ENCODE results near the gene CYP1A2.
"Not testable (repeated sequence)": the region's sequence is repeated elsewhere in the genome, so short reads cannot be mapped to it uniquely, and the experiment has no call there.

The CYP1A2 gene

GRCh38 chr15:74777769-74778598, 29.3 kb downstream of the CYP1A2 start:
- no peak for DNase-seq (ENCODE audit: low spot score)

GRCh38 chr15:74778599-74778970, 29.9 kb downstream of the CYP1A2 start:
- no peak for DNase-seq (ENCODE audit: low spot score)

- DNase-seq (ENCODE audit: low spot score), result no peak
Observed at GRCh38 chr15:74779162-74779648, 30.6 kb downstream of the CYP1A2 start.

- DNase-seq (ENCODE audit: low spot score), result peak; percentile 67
Observed at GRCh38 chr15:74780523-74781430, 32.1 kb downstream of the CYP1A2 start.

- DNase-seq (ENCODE audit: low spot score), result peak; percentile 73
Observed at GRCh38 chr15:74781431-74782258, 33.0 kb downstream of the CYP1A2 start, which contains the start of gene CSK. CSK (plus strand) TSS chr15:74782080; CDS start chr15:74798298, 16,218 bp downstream.

- peak; percentile 43 for DNase-seq (ENCODE audit: low spot score)
Observed at GRCh38 chr15:74782259-74783071, 33.8 kb downstream of the CYP1A2 start.

GRCh38 chr15:74783072-74783807, 34.6 kb downstream of the CYP1A2 start:
- no peak for DNase-seq (ENCODE audit: low spot score)

- DNase-seq (ENCODE audit: low spot score), result no peak
Observed at GRCh38 chr15:74783808-74784175, 35.1 kb downstream of the CYP1A2 start.

GRCh38 chr15:74784426-74785193, 36.0 kb downstream of the CYP1A2 start:
- DNase-seq (ENCODE audit: low spot score), result no peak

- peak; percentile 53 for DNase-seq (ENCODE audit: low spot score)
Observed at GRCh38 chr15:74785194-74786032, 36.8 kb downstream of the CYP1A2 start.

- DNase-seq (ENCODE audit: low spot score), result not testable (repeated sequence)
Observed at GRCh38 chr15:74786081-74786480, 37.4 kb downstream of the CYP1A2 start.

GRCh38 chr15:74786551-74787165, 38.0 kb downstream of the CYP1A2 start:
- no peak for DNase-seq (ENCODE audit: low spot score)

GRCh38 chr15:74787251-74788041, 38.8 kb downstream of the CYP1A2 start:
- peak; percentile 88 for DNase-seq (ENCODE audit: low spot score)

- no peak for DNase-seq (ENCODE audit: low spot score)
Observed at GRCh38 chr15:74788042-74788682, 39.5 kb downstream of the CYP1A2 start.

GRCh38 chr15:74788683-74789151, 40.1 kb downstream of the CYP1A2 start:
- DNase-seq (ENCODE audit: low spot score), result peak; percentile 39

- DNase-seq (ENCODE audit: low spot score), result no peak
Observed at GRCh38 chr15:74789171-74789631, 40.6 kb downstream of the CYP1A2 start.

GRCh38 chr15:74789741-74790079, 41.1 kb downstream of the CYP1A2 start:
- no peak for DNase-seq (ENCODE audit: low spot score)

All from CD4-positive, alpha-beta T cell treated with Interleukin-15 for 4 hours (primary cell).